ENCODE results near the gene TBCEL. TPM values are rescaled to one million over a fixed set of nuclear protein-coding genes. Genes with fewer than 3 reads are reported as not detected.
A peak's percentile ranks its signal among the peaks of the same experiment; 100 is the strongest.

Gene TBCEL
- total RNA-seq, 1 experiment from 2014 or later: 23.2 TPM

GRCh38 chr11:120978701-120979100, 45.2 kb upstream of the TBCEL start:
- POLR2A ChIA-PET: no interaction called here
- Histone ChIP-seq H3K9me3 (ENCODE audit: control insufficient read depth, insufficient read depth, low read depth, low read length) (no peaks in the 10 kb centered on the region), H3K27ac (ENCODE audit: low read length) (no peak overlapping the region), H3K4me1 (ENCODE audit: control insufficient read depth, insufficient read depth, low read length) (no peaks in the 10 kb centered on the region), H3K4me3 (ENCODE audit: low read depth in 2 of 2, low read length in 2 of 2) (no peak overlapping the region), H3K36me3 (ENCODE audit: control insufficient read depth, insufficient read depth, low read length) (no peaks in the 10 kb centered on the region), H3K27me3 (ENCODE audit: control insufficient read depth, insufficient read depth, low read length) (peaks cover 47% of the 10 kb centered on the region)
- DNase-seq (ENCODE audit: low read depth, low spot score) (no peak), ATAC-seq (no peak)
- intact Hi-C loops (cut with micrococcal nuclease; ENCODE audit: unreplicated experiment) (no loop called here), in situ Hi-C loops (cut with HindIII; ENCODE audit: low pct_unique_long_range_greater_than_20kb, low sequenced_read_pairs) (no loop called here)
- CTCF ChIA-PET: no interaction called here
- no TSS peak for BruUV-seq (replicated peaks)
- no peak for TF ChIP-seq TCF7L2 (IDR thresholded peaks at IDR 0.05; ENCODE audit: low read depth, low read length)
- TF ChIP-seq, protein P1, sequence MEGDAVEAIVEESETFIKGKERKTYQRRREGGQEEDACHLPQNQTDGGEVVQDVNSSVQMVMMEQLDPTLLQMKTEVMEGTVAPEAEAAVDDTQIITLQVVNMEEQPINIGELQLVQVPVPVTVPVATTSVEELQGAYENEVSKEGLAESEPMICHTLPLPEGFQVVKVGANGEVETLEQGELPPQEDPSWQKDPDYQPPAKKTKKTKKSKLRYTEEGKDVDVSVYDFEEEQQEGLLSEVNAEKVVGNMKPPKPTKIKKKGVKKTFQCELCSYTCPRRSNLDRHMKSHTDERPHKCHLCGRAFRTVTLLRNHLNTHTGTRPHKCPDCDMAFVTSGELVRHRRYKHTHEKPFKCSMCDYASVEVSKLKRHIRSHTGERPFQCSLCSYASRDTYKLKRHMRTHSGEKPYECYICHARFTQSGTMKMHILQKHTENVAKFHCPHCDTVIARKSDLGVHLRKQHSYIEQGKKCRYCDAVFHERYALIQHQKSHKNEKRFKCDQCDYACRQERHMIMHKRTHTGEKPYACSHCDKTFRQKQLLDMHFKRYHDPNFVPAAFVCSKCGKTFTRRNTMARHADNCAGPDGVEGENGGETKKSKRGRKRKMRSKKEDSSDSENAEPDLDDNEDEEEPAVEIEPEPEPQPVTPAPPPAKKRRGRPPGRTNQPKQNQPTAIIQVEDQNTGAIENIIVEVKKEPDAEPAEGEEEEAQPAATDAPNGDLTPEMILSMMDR (IDR thresholded peaks at IDR 0.05): no peak
- TF ChIP-seq, protein P2, sequence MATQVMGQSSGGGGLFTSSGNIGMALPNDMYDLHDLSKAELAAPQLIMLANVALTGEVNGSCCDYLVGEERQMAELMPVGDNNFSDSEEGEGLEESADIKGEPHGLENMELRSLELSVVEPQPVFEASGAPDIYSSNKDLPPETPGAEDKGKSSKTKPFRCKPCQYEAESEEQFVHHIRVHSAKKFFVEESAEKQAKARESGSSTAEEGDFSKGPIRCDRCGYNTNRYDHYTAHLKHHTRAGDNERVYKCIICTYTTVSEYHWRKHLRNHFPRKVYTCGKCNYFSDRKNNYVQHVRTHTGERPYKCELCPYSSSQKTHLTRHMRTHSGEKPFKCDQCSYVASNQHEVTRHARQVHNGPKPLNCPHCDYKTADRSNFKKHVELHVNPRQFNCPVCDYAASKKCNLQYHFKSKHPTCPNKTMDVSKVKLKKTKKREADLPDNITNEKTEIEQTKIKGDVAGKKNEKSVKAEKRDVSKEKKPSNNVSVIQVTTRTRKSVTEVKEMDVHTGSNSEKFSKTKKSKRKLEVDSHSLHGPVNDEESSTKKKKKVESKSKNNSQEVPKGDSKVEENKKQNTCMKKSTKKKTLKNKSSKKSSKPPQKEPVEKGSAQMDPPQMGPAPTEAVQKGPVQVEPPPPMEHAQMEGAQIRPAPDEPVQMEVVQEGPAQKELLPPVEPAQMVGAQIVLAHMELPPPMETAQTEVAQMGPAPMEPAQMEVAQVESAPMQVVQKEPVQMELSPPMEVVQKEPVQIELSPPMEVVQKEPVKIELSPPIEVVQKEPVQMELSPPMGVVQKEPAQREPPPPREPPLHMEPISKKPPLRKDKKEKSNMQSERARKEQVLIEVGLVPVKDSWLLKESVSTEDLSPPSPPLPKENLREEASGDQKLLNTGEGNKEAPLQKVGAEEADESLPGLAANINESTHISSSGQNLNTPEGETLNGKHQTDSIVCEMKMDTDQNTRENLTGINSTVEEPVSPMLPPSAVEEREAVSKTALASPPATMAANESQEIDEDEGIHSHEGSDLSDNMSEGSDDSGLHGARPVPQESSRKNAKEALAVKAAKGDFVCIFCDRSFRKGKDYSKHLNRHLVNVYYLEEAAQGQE (IDR thresholded peaks at IDR 0.05; ENCODE audit: insufficient read depth in 1 of 2, low read depth in 2 of 2, low read length in 1 of 2): no peak
- no peak for TF ChIP-seq SIN3A (IDR thresholded peaks at IDR 0.05; ENCODE audit: borderline replicate concordance, insufficient read depth, low read depth, low read length)
- no peak for TF ChIP-seq POLR2AphosphoS5 (IDR thresholded peaks at IDR 0.05; ENCODE audit: low read depth, low read length)

GRCh38 chr11:120985718-120986569, 38.0 kb upstream of the TBCEL start:
- no peaks in the 10 kb centered on the region for H3K9me3 ChIP-seq (ENCODE audit: control insufficient read depth, insufficient read depth, low read depth, low read length)
- DNase-seq (ENCODE audit: low read depth, low spot score): no peak
- H3K36me3 ChIP-seq (ENCODE audit: control insufficient read depth, insufficient read depth, low read length): no peaks in the 10 kb centered on the region
- no peak for TF ChIP-seq TCF7L2 (IDR thresholded peaks at IDR 0.05; ENCODE audit: low read depth, low read length)
- TF ChIP-seq, protein P1 (IDR thresholded peaks at IDR 0.05): peak; percentile 75
- H3K27me3 ChIP-seq (ENCODE audit: control insufficient read depth, insufficient read depth, low read length): peaks cover 37% of the 10 kb centered on the region
- BruUV-seq (replicated peaks): no TSS peak
- ChIA-PET POLR2A (interaction anchor here (0.5 to 0.6 kb wide), 2 partner anchors 49 to 96 kb away, joined by 3 to 4 read pairs; no protein-coding TSS in a partner anchor), CTCF (interaction anchor here (0.6 to 0.7 kb wide), 3 partner anchors 39 to 1878 kb away, joined by 3 to 4 read pairs (median 3); no protein-coding TSS in a partner anchor)
- in situ Hi-C loops (cut with HindIII; ENCODE audit: low pct_unique_long_range_greater_than_20kb, low sequenced_read_pairs): no loop called here
- intact Hi-C loops (cut with micrococcal nuclease; ENCODE audit: unreplicated experiment): no loop called here
- no peaks in the 10 kb centered on the region for H3K4me1 ChIP-seq (ENCODE audit: control insufficient read depth, insufficient read depth, low read length)
- H3K27ac ChIP-seq (ENCODE audit: low read length): no peak overlapping the region
- ATAC-seq: peak; percentile 96
- H3K4me3 ChIP-seq (ENCODE audit: low read depth in 2 of 2, low read length in 2 of 2): peak overlapping the region; percentile 38 to 49

Measured in Panc1 (cell line).